NT2/D1 (cell line): Measurements from ENCODE around the gene UBASH3B.

Source experiments
- DNase-seq: peaks from one replicate; pipeline ENCODE4 v3.0.0-alpha.2; 2011; ENCODE audit warnings: low read depth, low spot score
- H3K27me3 ChIP-seq: 2 replicates; pipeline ENCODE4 v1.6.0; 2011; ENCODE audit warnings: mild to moderate bottlenecking; ENCODE audit not compliant: insufficient read length, insufficient read depth
- H3K36me3 ChIP-seq: 2 replicates; pipeline ENCODE4 v1.6.1; 2011; ENCODE audit warnings: mild to moderate bottlenecking, low read length, mixed read lengths; ENCODE audit not compliant: insufficient read depth, insufficient read length
- H3K4me1 ChIP-seq: 2 replicates; pipeline ENCODE4 v1.5.1; 2011; ENCODE audit not compliant: insufficient read depth, insufficient read length
- H3K4me3 ChIP-seq: 2 replicates; pipeline ENCODE4 v1.5.1; 2011; ENCODE audit warnings: low read depth; ENCODE audit not compliant: insufficient read length
- H3K9ac ChIP-seq: 2 replicates; pipeline ENCODE4 v1.6.0; 2011; ENCODE audit warnings: low read depth; ENCODE audit not compliant: insufficient read length
- H3K9me3 ChIP-seq: 2 replicates; pipeline ENCODE4 v1.5.1; 2011; ENCODE audit warnings: mild to moderate bottlenecking, low read length; ENCODE audit not compliant: insufficient read depth
- SUZ12 ChIP-seq: IDR thresholded peaks from 2 replicates; pipeline ENCODE4 v1.6.1; 2011; ENCODE audit not compliant: insufficient read length, insufficient read depth; ENCODE audit errors: extremely low read depth
- YY1 ChIP-seq: IDR thresholded peaks from 2 replicates; pipeline ENCODE4 v1.6.1; 2011; ENCODE audit not compliant: insufficient read length, insufficient read depth
- ZNF274 ChIP-seq: IDR thresholded peaks from 2 replicates; pipeline ENCODE4 v1.6.1; 2011; ENCODE audit warnings: mild to moderate bottlenecking, low read depth, low read length

Gene UBASH3B

GRCh38 chr11:122690801-122691548, 35.5 kb downstream of the UBASH3B start:
- DNase-seq, result no peak
- TF ChIP-seq SUZ12, result no peak
- TF ChIP-seq YY1, result no peak
- no peak for TF ChIP-seq ZNF274
- no peaks in the 10 kb centered on the region for H3K9me3 ChIP-seq
- H3K4me3 ChIP-seq, result no peak overlapping the region
- no peaks in the 10 kb centered on the region for H3K27me3 ChIP-seq
- H3K36me3 ChIP-seq, result no peaks in the 10 kb centered on the region
- no peak overlapping the region for H3K9ac ChIP-seq
- peaks cover 5% of the 10 kb centered on the region for H3K4me1 ChIP-seq

GRCh38 chr11:122691549-122692150, 36.1 kb downstream of the UBASH3B start:
- no peak for DNase-seq
- peaks cover 5% of the 10 kb centered on the region for H3K4me1 ChIP-seq
- H3K9me3 ChIP-seq, result no peaks in the 10 kb centered on the region
- H3K4me3 ChIP-seq, result no peak overlapping the region
- no peaks in the 10 kb centered on the region for H3K36me3 ChIP-seq
- H3K27me3 ChIP-seq, result no peaks in the 10 kb centered on the region
- peak overlapping the region; percentile 10 for H3K9ac ChIP-seq
- TF ChIP-seq SUZ12 (no peak), ZNF274 (no peak), YY1 (no peak)

- no peak overlapping the region for H3K4me3 ChIP-seq
- H3K27me3 ChIP-seq, result no peaks in the 10 kb centered on the region
- DNase-seq, result peak; percentile 32
- H3K9ac ChIP-seq, result peak overlapping the region; percentile 21
- no peak for TF ChIP-seq YY1
- no peak for TF ChIP-seq ZNF274
- no peak for TF ChIP-seq SUZ12
- peaks cover 5% of the 10 kb centered on the region for H3K4me1 ChIP-seq
- no peaks in the 10 kb centered on the region for H3K36me3 ChIP-seq
- no peaks in the 10 kb centered on the region for H3K9me3 ChIP-seq
These were observed 36.9 kb downstream of the UBASH3B start for GRCh38 chr11:122692444-122692843.

- H3K4me1 ChIP-seq, result peaks cover 5% of the 10 kb centered on the region
- H3K9ac ChIP-seq, result no peak overlapping the region
- no peaks in the 10 kb centered on the region for H3K9me3 ChIP-seq
- TF ChIP-seq ZNF274 (no peak), SUZ12 (no peak), YY1 (no peak)
- DNase-seq, result no peak
- H3K4me3 ChIP-seq, result no peak overlapping the region
- no peaks in the 10 kb centered on the region for H3K36me3 ChIP-seq
- no peaks in the 10 kb centered on the region for H3K27me3 ChIP-seq
These were observed 39.6 kb downstream of the UBASH3B start for GRCh38 chr11:122695076-122695615.

GRCh38 chr11:122696662-122697061, 41.1 kb downstream of the UBASH3B start:
- Histone ChIP-seq H3K4me3 (no peak overlapping the region), H3K36me3 (no peaks in the 10 kb centered on the region), H3K9me3 (no peaks in the 10 kb centered on the region), H3K27me3 (no peaks in the 10 kb centered on the region), H3K4me1 (peaks cover 4% of the 10 kb centered on the region), H3K9ac (no peak overlapping the region)
- TF ChIP-seq SUZ12 (no peak), ZNF274 (no peak), YY1 (no peak)
- DNase-seq, result no peak

GRCh38 chr11:122697636-122698167, 42.2 kb downstream of the UBASH3B start:
- Histone ChIP-seq H3K4me3 (no peak overlapping the region), H3K9ac (no peak overlapping the region), H3K27me3 (no peaks in the 10 kb centered on the region), H3K9me3 (no peaks in the 10 kb centered on the region), H3K36me3 (no peaks in the 10 kb centered on the region), H3K4me1 (no peaks in the 10 kb centered on the region)
- TF ChIP-seq SUZ12 (no peak), YY1 (no peak)
- no peak for DNase-seq

GRCh38 chr11:122698392-122698791, 42.9 kb downstream of the UBASH3B start:
- no peak overlapping the region for H3K9ac ChIP-seq
- no peak for TF ChIP-seq SUZ12
- TF ChIP-seq ZNF274, result no peak
- no peak for TF ChIP-seq YY1
- H3K9me3 ChIP-seq, result no peaks in the 10 kb centered on the region
- no peaks in the 10 kb centered on the region for H3K36me3 ChIP-seq
- no peaks in the 10 kb centered on the region for H3K4me1 ChIP-seq
- H3K4me3 ChIP-seq, result no peak overlapping the region
- no peaks in the 10 kb centered on the region for H3K27me3 ChIP-seq
- no peak for DNase-seq
